Stimulated activated CD8-positive, alpha-beta memory T cell treated with anti-CD3 and anti-CD28 coated beads, Interleukin-12 subunit alpha, Interleukin-12 subunit beta, amount 100 ng/mL, for 1 hour (primary cell): ENCODE measurements around the gene GALNT5.

ENCODE experiments used
- DNase-seq: peaks from one replicate; pipeline ENCODE4 v3.0.0-alpha.2; 2020; ENCODE audit warnings: low read depth

The GALNT5 gene

GRCh38 chr2:157292853-157293252, 35.3 kb downstream of the GALNT5 start:
- no peak for DNase-seq

GRCh38 chr2:157296490-157296889, 39.0 kb downstream of the GALNT5 start:
- DNase-seq = no peak

GRCh38 chr2:157296958-157297357, 39.5 kb downstream of the GALNT5 start:
- DNase-seq = no peak

GRCh38 chr2:157301307-157301706, 43.8 kb downstream of the GALNT5 start:
- DNase-seq = no peak

- peak; percentile 15 for DNase-seq
These were observed 45.1 kb downstream of the GALNT5 start for GRCh38 chr2:157302492-157303099.

- DNase-seq = no peak
These were observed 46.1 kb downstream of the GALNT5 start for GRCh38 chr2:157303612-157304011.

- no peak for DNase-seq
These were observed 47.6 kb downstream of the GALNT5 start for GRCh38 chr2:157304811-157305722.

GRCh38 chr2:157305723-157306110, 48.2 kb downstream of the GALNT5 start:
- no peak for DNase-seq

- DNase-seq = no peak
These were observed 49.5 kb downstream of the GALNT5 start for GRCh38 chr2:157307021-157307420.

- no peak for DNase-seq
These were observed 52.4 kb downstream of the GALNT5 start for GRCh38 chr2:157309878-157310277.

GRCh38 chr2:157311706-157312105, 54.2 kb downstream of the GALNT5 start:
- DNase-seq = no peak

- no peak for DNase-seq
These were observed 55.5 kb downstream of the GALNT5 start for GRCh38 chr2:157312866-157313486.

- no peak for DNase-seq
These were observed 58.4 kb downstream of the GALNT5 start for GRCh38 chr2:157315901-157316300.

- no peak for DNase-seq
These were observed 61.4 kb downstream of the GALNT5 start for GRCh38 chr2:157318884-157319283.

GRCh38 chr2:157319795-157320194, 62.3 kb downstream of the GALNT5 start:
- DNase-seq = no peak

GRCh38 chr2:157320409-157320808, 62.9 kb downstream of the GALNT5 start:
- no peak for DNase-seq

GRCh38 chr2:157321466-157321865, 64.0 kb downstream of the GALNT5 start:
- DNase-seq = no peak

GRCh38 chr2:157322432-157322831, 64.9 kb downstream of the GALNT5 start:
- no peak for DNase-seq

- DNase-seq = no peak
These were observed 66.9 kb downstream of the GALNT5 start for GRCh38 chr2:157324331-157324843.

GRCh38 chr2:157325786-157326185, 68.3 kb downstream of the GALNT5 start, which contains the start of gene ERMN:
Gene ERMN, minus strand, starts transcription at chr2:157325824. Its CDS starts 182 bp downstream, at chr2:157325642.
- DNase-seq = no peak

GRCh38 chr2:157326698-157327097, 69.2 kb downstream of the GALNT5 start:
- DNase-seq = no peak

GRCh38 chr2:157327200-157327599, 69.7 kb downstream of the GALNT5 start:
- DNase-seq = no peak
